Suprapubic skin (tissue), 3 donors: Measurements from ENCODE around the gene PHYKPL.

Experiments used
- POLR2A ChIP-seq, 2 donors: fragments of 450-650 bp; IDR thresholded peaks; one replicate each; pipeline ENCODE4 v1.6.1; 2017; ENCODE audit warnings: antibody characterized with exemption in 2 of 2, mild to moderate bottlenecking in 2 of 2, moderate library complexity in 2 of 2
- TF ChIP-seq, protein P1 (sequence below), 2 donors: fragments of 200-600 bp in 1 of 2; fragments of 450-650 bp in 1 of 2; sonication (generic) in 1 of 2; IDR thresholded peaks; one replicate each; pipeline ENCODE4 v1.5.1; 2016 to 2019; ENCODE audit warnings: antibody characterized with exemption in 2 of 2, mild to moderate bottlenecking in 1 of 2, moderate library complexity in 1 of 2

DNA sequence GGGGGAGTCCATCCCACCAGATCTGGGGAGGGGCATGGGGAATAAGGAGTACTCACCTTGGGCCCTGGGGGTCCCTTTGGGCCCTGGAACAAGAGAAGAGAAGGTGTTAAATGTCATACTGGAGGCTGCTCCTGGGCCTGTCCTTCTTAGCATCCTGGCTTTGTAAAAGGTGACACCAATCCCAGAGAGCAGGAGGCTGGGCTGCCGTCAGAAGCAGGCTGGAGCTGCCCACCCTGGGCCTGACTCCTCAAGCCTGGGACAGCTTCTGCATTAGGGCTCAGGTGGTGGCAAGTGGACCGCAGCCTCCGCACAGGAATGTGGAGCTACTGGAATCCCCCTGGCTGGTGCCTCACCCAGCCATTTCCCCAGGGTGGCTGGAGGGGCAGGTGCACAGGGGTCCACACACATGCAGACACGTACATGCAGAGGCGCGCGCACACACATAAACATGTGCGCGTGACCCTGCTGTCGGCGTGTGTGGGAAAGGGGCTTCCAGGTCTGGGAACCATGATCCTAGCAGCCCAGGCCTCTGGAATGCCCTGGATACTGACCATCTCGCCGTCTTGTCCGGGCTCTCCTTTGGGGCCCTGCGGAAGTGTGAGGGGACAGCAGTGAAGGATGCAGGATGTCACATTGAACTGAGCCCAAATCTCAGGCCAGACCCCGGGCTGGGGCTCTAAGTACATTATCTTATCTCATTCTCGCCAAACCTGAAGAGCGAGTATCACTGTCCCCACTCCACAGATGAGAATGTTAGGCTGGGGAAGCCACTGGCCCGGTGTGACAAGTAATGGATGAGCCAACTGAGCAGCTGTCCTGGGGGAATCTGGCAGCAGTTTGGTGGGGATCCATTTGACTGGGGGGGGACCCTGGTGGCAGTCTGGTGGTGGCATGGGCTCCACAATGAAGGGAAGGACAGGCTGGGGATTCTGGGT lies 29.3 kb upstream of the PHYKPL start:
- no peak for TF ChIP-seq POLR2A (IDR thresholded peaks at IDR 0.05)
- TF ChIP-seq, protein P1, sequence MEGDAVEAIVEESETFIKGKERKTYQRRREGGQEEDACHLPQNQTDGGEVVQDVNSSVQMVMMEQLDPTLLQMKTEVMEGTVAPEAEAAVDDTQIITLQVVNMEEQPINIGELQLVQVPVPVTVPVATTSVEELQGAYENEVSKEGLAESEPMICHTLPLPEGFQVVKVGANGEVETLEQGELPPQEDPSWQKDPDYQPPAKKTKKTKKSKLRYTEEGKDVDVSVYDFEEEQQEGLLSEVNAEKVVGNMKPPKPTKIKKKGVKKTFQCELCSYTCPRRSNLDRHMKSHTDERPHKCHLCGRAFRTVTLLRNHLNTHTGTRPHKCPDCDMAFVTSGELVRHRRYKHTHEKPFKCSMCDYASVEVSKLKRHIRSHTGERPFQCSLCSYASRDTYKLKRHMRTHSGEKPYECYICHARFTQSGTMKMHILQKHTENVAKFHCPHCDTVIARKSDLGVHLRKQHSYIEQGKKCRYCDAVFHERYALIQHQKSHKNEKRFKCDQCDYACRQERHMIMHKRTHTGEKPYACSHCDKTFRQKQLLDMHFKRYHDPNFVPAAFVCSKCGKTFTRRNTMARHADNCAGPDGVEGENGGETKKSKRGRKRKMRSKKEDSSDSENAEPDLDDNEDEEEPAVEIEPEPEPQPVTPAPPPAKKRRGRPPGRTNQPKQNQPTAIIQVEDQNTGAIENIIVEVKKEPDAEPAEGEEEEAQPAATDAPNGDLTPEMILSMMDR (IDR thresholded peaks at IDR 0.05) = no peak
